Hepatocyte (in vitro differentiated cells): ENCODE data around the gene ARHGAP11A.

Source experiments
- CTCF ChIP-seq: fragments of 200-600 bp; sonication (generic); IDR thresholded peaks from 2 replicates; pipeline ENCODE4 v1.5.1; 2016; ENCODE audit warnings: antibody characterized with exemption, mild to moderate bottlenecking; ENCODE audit not compliant: poor library complexity
- EZH2 ChIP-seq: fragments of 200-600 bp; sonication (generic); IDR thresholded peaks from 2 replicates; pipeline ENCODE4 v1.6.1; 2016; ENCODE audit warnings: antibody characterized with exemption, mild to moderate bottlenecking, borderline replicate concordance
- EZH2phosphoT487 ChIP-seq: fragments of 200-600 bp; sonication (generic); IDR thresholded peaks from one replicate; pipeline ENCODE4 v1.6.1; 2018; ENCODE audit warnings: antibody characterized with exemption, mild to moderate bottlenecking, low read depth, moderate library complexity; ENCODE audit not compliant: unreplicated experiment, severe bottlenecking

- no peak for TF ChIP-seq CTCF
- TF ChIP-seq EZH2phosphoT487 = no peak
- no peak for TF ChIP-seq EZH2
Observed at GRCh38 chr15:32657941-32658340, 42.6 kb downstream of the ARHGAP11A start.
